HepG2 (cell line): ENCODE data around the gene PRKCE. TPM values are rescaled to one million over a fixed set of nuclear protein-coding genes. Genes with fewer than 3 reads are reported as not detected.

Experiments
- ATRX ChIP-seq: sonication (generic); formaldehyde crosslinking; IDR thresholded peaks from 2 replicates; pipeline ENCODE4 v1.4.0; 2020; ENCODE audit warnings: missing genetic modification reagents, borderline replicate concordance
- EEA1 ChIP-seq: sonication (generic); formaldehyde crosslinking; IDR thresholded peaks from 2 replicates; pipeline ENCODE4 v1.5.1; 2020; ENCODE audit warnings: mild to moderate bottlenecking, missing genetic modification reagents, borderline replicate concordance
- ELF3 ChIP-seq: IDR thresholded peaks from 2 replicates; pipeline ENCODE4 v1.6.1; 2016; ENCODE audit warnings: missing genetic modification reagents, missing compliant biosample characterization
- EP300 ChIP-seq, 3 experiments: sonication (generic) in 1 of 3; formaldehyde crosslinking in 1 of 3; IDR thresholded peaks; 2 replicates each; pipeline versions ENCODE4 v1.5.1 to v1.6.1; 2011 to 2020; ENCODE audit warnings: low read depth in 2 of 3, low read length in 2 of 3, borderline replicate concordance in 1 of 3, improper control_type of control experiment in 1 of 3, mild to moderate bottlenecking in 1 of 3, missing genetic modification reagents in 1 of 3, moderate library complexity in 1 of 3
- IRF2 ChIP-seq: IDR thresholded peaks from 2 replicates; pipeline ENCODE4 v1.6.1; 2018; ENCODE audit warnings: missing genetic modification reagents, missing compliant biosample characterization
- KLF6 ChIP-seq: IDR thresholded peaks from 2 replicates; pipeline ENCODE4 v1.8.0; 2016; ENCODE audit warnings: missing biosample characterization, missing genetic modification reagents
- NFKBIZ ChIP-seq: IDR thresholded peaks from 2 replicates; pipeline ENCODE4 v1.6.1; 2018; ENCODE audit warnings: missing genetic modification reagents, missing compliant biosample characterization
- NFYB ChIP-seq: sonication (generic); formaldehyde crosslinking; IDR thresholded peaks from 2 replicates; pipeline ENCODE4 v1.4.0; 2020; ENCODE audit warnings: missing genetic modification reagents
- NR3C1 ChIP-seq: sonication (generic); formaldehyde crosslinking; IDR thresholded peaks from 2 replicates; pipeline ENCODE4 v1.4.0; 2020; ENCODE audit warnings: missing genetic modification reagents
- RFXANK ChIP-seq: IDR thresholded peaks from 2 replicates; pipeline ENCODE4 v1.6.1; 2016
- SIN3B ChIP-seq: fragments of 150-350 bp; IDR thresholded peaks from 2 replicates; pipeline ENCODE4 v1.6.1; 2014; ENCODE audit warnings: low read length
- TBP ChIP-seq: sonication (generic); formaldehyde crosslinking; IDR thresholded peaks from 2 replicates; pipeline ENCODE4 v1.5.0; 2020; ENCODE audit warnings: missing genetic modification reagents
- ZBTB7B ChIP-seq: sonication (generic); formaldehyde crosslinking; IDR thresholded peaks from 2 replicates; pipeline ENCODE4 v1.4.0; 2020; ENCODE audit warnings: missing genetic modification reagents
- ZFY ChIP-seq: sonication (generic); formaldehyde crosslinking; IDR thresholded peaks from 2 replicates; pipeline ENCODE4 v1.4.0; 2020; ENCODE audit warnings: missing genetic modification reagents
- ZKSCAN5 ChIP-seq: sonication (generic); formaldehyde crosslinking; IDR thresholded peaks from 2 replicates; pipeline ENCODE4 v1.5.1; 2020; ENCODE audit warnings: mild to moderate bottlenecking, missing genetic modification reagents
- ZNF264 ChIP-seq: sonication (generic); formaldehyde crosslinking; IDR thresholded peaks from 2 replicates; pipeline ENCODE4 v1.4.0; 2020; ENCODE audit warnings: missing genetic modification reagents
- ZNF354B ChIP-seq: sonication (generic); formaldehyde crosslinking; IDR thresholded peaks from 2 replicates; pipeline ENCODE4 v1.8.0; 2022; ENCODE audit warnings: mild to moderate bottlenecking, missing genetic modification reagents
- ZNF451 ChIP-seq: sonication (generic); formaldehyde crosslinking; IDR thresholded peaks from 2 replicates; pipeline ENCODE4 v1.5.0; 2020; ENCODE audit warnings: mild to moderate bottlenecking, missing genetic modification reagents
- ZNF572 ChIP-seq: sonication (generic); formaldehyde crosslinking; IDR thresholded peaks from 2 replicates; pipeline ENCODE4 v1.5.1; 2020; ENCODE audit warnings: mild to moderate bottlenecking, missing genetic modification reagents
- ZNF589 ChIP-seq: sonication (generic); formaldehyde crosslinking; conservative IDR thresholded peaks from 2 replicates; pipeline ENCODE4 v1.8.0; 2022; ENCODE audit warnings: mild to moderate bottlenecking, moderate library complexity, missing genetic modification reagents
- ZNF747 ChIP-seq: sonication (generic); formaldehyde crosslinking; IDR thresholded peaks from 2 replicates; pipeline ENCODE4 v1.8.1; 2023; ENCODE audit warnings: missing genetic modification reagents, mild to moderate bottlenecking, borderline replicate concordance
- ZNF777 ChIP-seq: sonication (generic); formaldehyde crosslinking; IDR thresholded peaks from 2 replicates; pipeline ENCODE4 v1.4.0; 2020; ENCODE audit warnings: missing genetic modification reagents
- ZNF780A ChIP-seq: sonication (generic); formaldehyde crosslinking; IDR thresholded peaks from 2 replicates; pipeline ENCODE4 v1.8.0; 2022; ENCODE audit warnings: mild to moderate bottlenecking, missing genetic modification reagents, moderate library complexity
- ZNF879 ChIP-seq: sonication (generic); formaldehyde crosslinking; IDR thresholded peaks from 2 replicates; pipeline ENCODE4 v1.8.1; 2023; ENCODE audit warnings: missing genetic modification reagents
- ZNF883 ChIP-seq: sonication (generic); formaldehyde crosslinking; IDR thresholded peaks from 2 replicates; pipeline ENCODE4 v1.5.1; 2020; ENCODE audit warnings: mild to moderate bottlenecking, missing genetic modification reagents; ENCODE audit errors: not compliant biosample characterization
- polyA plus RNA-seq, 8 experiments: library from polyadenylated mRNA; depleted of rRNA in 3 of 8; stranded (reverse) in 7 of 8; unstranded in 1 of 8; fragments of >200 nt; fragmentation: Illumina TruSeq in 4 of 8; extraction: Trizol in 4 of 8; gene quantifications; 2 replicates each; pipeline versions ENCODE4 v1.2.1 to v1.2.3, GENCODE V29; 2011 to 2016; ENCODE audit warnings: low read depth in 4 of 8, missing spikeins in 1 of 8, mixed read lengths in 1 of 8; ENCODE audit not compliant: insufficient read depth in 1 of 8
- total RNA-seq, 5 experiments: library from RNA; depleted of rRNA; stranded (reverse); fragments of >200 nt; fragmentation: Illumina TruSeq; extraction: Trizol; gene quantifications; 2 replicates each; pipeline ENCODE4 v1.2.3, GENCODE V29; 2016; ENCODE audit warnings: low read depth in 1 of 5
- TF ChIP-seq, protein P1 (sequence below): sonication (generic); formaldehyde crosslinking; IDR thresholded peaks from 2 replicates; pipeline ENCODE4 v1.8.0; 2022; ENCODE audit warnings: mild to moderate bottlenecking, missing genetic modification reagents, moderate library complexity
- TF ChIP-seq, protein P2 (sequence below): IDR thresholded peaks from 2 replicates; pipeline ENCODE4 v1.6.1; 2016; ENCODE audit warnings: low read depth, control low read depth
- TF ChIP-seq, protein P3 (sequence below): IDR thresholded peaks from 2 replicates; pipeline ENCODE4 v1.6.1; 2012; ENCODE audit warnings: inconsistent platforms

The PRKCE gene
- total and polyA plus RNA-seq, 2 of the 13 experiments (the other 11 are each of a cell fraction or from before 2014, with no cell fraction given) = 1.0 to 3.9 TPM

GRCh38 chr2:46002507-46002883 is 351.0 kb downstream of the PRKCE start (continued):
- TF ChIP-seq, protein P1, sequence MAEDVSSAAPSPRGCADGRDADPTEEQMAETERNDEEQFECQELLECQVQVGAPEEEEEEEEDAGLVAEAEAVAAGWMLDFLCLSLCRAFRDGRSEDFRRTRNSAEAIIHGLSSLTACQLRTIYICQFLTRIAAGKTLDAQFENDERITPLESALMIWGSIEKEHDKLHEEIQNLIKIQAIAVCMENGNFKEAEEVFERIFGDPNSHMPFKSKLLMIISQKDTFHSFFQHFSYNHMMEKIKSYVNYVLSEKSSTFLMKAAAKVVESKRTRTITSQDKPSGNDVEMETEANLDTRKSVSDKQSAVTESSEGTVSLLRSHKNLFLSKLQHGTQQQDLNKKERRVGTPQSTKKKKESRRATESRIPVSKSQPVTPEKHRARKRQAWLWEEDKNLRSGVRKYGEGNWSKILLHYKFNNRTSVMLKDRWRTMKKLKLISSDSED = no peak
- TF ChIP-seq ZNF780A (CRISPR knock-in tag) (no peak), ZFY (CRISPR knock-in tag) (0 out of 2 replicates have a peak, but pooled peaks have one; percentile 27), ELF3 (CRISPR knock-in tag) (peak; percentile 37; the same call in 1 of the 2 replicates), EP300 (IDR thresholded peaks at IDR 0.05; ENCODE audit: low read depth in 2 of 2, low read length in 2 of 2) (peak in 1 of 2 experiments; percentile 80; a peak in 2 of 4 replicates), EP300 (CRISPR knock-in tag; IDR thresholded peaks at IDR 0.05; ENCODE audit: borderline replicate concordance) (peak; percentile 50; the same call in 1 of the 2 replicates), KLF6 (CRISPR knock-in tag) (no peak), IRF2 (CRISPR knock-in tag) (0 out of 2 replicates have a peak, but pooled peaks have one; percentile 19), ZNF883 (no peak), SIN3B (no peak), ZNF354B (CRISPR knock-in tag) (no peak), ZNF589 (CRISPR knock-in tag) (no peak), ZNF451 (CRISPR knock-in tag) (no peak), ZNF264 (CRISPR knock-in tag) (no peak), EEA1 (CRISPR knock-in tag) (no peak), ZNF879 (no peak), NFYB (CRISPR knock-in tag) (no peak), ZNF572 (CRISPR knock-in tag) (no peak), ZNF777 (CRISPR knock-in tag) (no peak), NFKBIZ (CRISPR knock-in tag) (no peak), ZKSCAN5 (CRISPR knock-in tag) (no peak), ATRX (no peak), ZNF747 (CRISPR knock-in tag) (no peak), TBP (CRISPR knock-in tag) (no peak), NR3C1 (no peak), RFXANK (CRISPR knock-in tag) (no peak), ZBTB7B (CRISPR knock-in tag) (peak; percentile 31; the same call in 1 of the 2 replicates)
- TF ChIP-seq, protein P2, sequence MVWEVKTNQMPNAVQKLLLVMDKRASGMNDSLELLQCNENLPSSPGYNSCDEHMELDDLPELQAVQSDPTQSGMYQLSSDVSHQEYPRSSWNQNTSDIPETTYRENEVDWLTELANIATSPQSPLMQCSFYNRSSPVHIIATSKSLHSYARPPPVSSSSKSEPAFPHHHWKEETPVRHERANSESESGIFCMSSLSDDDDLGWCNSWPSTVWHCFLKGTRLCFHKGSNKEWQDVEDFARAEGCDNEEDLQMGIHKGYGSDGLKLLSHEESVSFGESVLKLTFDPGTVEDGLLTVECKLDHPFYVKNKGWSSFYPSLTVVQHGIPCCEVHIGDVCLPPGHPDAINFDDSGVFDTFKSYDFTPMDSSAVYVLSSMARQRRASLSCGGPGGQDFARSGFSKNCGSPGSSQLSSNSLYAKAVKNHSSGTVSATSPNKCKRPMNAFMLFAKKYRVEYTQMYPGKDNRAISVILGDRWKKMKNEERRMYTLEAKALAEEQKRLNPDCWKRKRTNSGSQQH (CRISPR knock-in tag) = 0 out of 2 replicates have a peak, but pooled peaks have one; percentile 47
- TF ChIP-seq, protein P3, sequence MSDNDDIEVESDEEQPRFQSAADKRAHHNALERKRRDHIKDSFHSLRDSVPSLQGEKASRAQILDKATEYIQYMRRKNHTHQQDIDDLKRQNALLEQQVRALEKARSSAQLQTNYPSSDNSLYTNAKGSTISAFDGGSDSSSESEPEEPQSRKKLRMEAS = no peak
